HCT116 (cell line): ENCODE results near the gene CLDN20. TPM values are rescaled to one million over a fixed set of nuclear protein-coding genes. Genes with fewer than 3 reads are reported as not detected.
"Not testable (repeated sequence)": the region's sequence is repeated elsewhere in the genome, so short reads cannot be mapped to it uniquely, and the experiment has no call there.

Experiments used
- ATAC-seq: fragments of 200-7000 bp; cut with Tn5 transposase; 2 replicates; pipeline ENCODE4 v1.9.1; 2020; ENCODE audit warnings: mild to moderate bottlenecking, moderate library complexity
- BruUV-seq: library from RNA; stranded (reverse); fragments of 400-500 nt; replicated peaks from 2 replicates; lab custom pipeline; 2021; lab: Mats Ljungman, UMichigan
- CTCF ChIA-PET: fragments of 300-600 bp; sonication (Branson Sonifier 250); formaldehyde crosslinking; loops from one replicate; lab custom pipeline; 2021; ENCODE audit warnings: antibody characterized with exemption; lab: Charles Lee
- POLR2A ChIA-PET: fragments of 300-600, 350-600 bp; sonication (Branson Sonifier 250); formaldehyde crosslinking; loops from one replicate; lab custom pipeline; 2021; ENCODE audit warnings: antibody characterized with exemption; lab: Charles Lee
- RAD21 ChIA-PET, 2 experiments: fragments of 300-600 bp; sonication (Branson Sonifier 250); formaldehyde crosslinking; loops; one replicate each; lab custom pipeline; 2023; ENCODE audit warnings: low total read pairs in 2 of 2; ENCODE audit not compliant: uncharacterized antibody in 2 of 2, unreplicated experiment in 2 of 2, low non-redundant PET in 1 of 2; lab: Charles Lee
- DNase-seq: peaks from one replicate; pipeline ENCODE4 v3.0.0-alpha.2; 2010; ENCODE audit warnings: low read depth, low spot score
- H2AFZ ChIP-seq: fragments of 200-600 bp; shearing (Covaris generic), sonication (generic); 2 replicates; pipeline ENCODE4 v1.6.1; 2017; ENCODE audit warnings: low read depth, mixed run types, mixed read lengths, antibody characterized with exemption, low read length; ENCODE audit not compliant: poor library complexity, severe bottlenecking
- H3K27ac ChIP-seq: 2 replicates; pipeline ENCODE4 v1.5.1; 2012; ENCODE audit warnings: low read depth, low read length
- H3K27me3 ChIP-seq: fragments of 200-600 bp; sonication (generic); 2 replicates; pipeline ENCODE4 v1.6.1; 2016; ENCODE audit warnings: mixed run types, low read length, mixed read lengths; ENCODE audit not compliant: insufficient read depth
- H3K36me3 ChIP-seq, 2 experiments: fragments of 200-500 bp in 1 of 2; fragments of 200-600 bp in 1 of 2; sonication (Bioruptor generic) in 1 of 2; sonication (generic) in 1 of 2; 2 replicates each; pipeline versions ENCODE4 v1.5.1 to v1.6.1; 2014 to 2016; ENCODE audit warnings: low read length in 2 of 2, inconsistent platforms in 1 of 2, mixed read lengths in 1 of 2, mixed run types in 1 of 2; ENCODE audit not compliant: insufficient read depth in 2 of 2, control insufficient read depth in 1 of 2
- H3K4me1 ChIP-seq, 2 experiments: fragments of 200-600 bp in 1 of 2; sonication (generic) in 1 of 2; 2 replicates each; pipeline versions ENCODE4 v1.5.1 to v1.6.1; 2012 to 2017; ENCODE audit warnings: low read length in 2 of 2, inconsistent platforms in 1 of 2, mild to moderate bottlenecking in 1 of 2, mixed read lengths in 1 of 2, mixed run types in 1 of 2, moderate library complexity in 1 of 2; ENCODE audit not compliant: insufficient read depth in 2 of 2, control insufficient read depth in 1 of 2
- H3K4me2 ChIP-seq: fragments of 200-600 bp; sonication (generic); 2 replicates; pipeline ENCODE4 v1.6.1; 2017; ENCODE audit warnings: mixed run types, low read length, mixed read lengths
- H3K4me3 ChIP-seq, 2 experiments: fragments of 200-600 bp in 1 of 2; sonication (generic) in 1 of 2; replicated peaks in 1 of 2; 2 replicates each; pipeline ENCODE4 v1.5.1; 2011 to 2016; ENCODE audit warnings: low read length in 2 of 2, control low read depth in 1 of 2, low read depth in 1 of 2, mild to moderate bottlenecking in 1 of 2, mixed read lengths in 1 of 2, mixed run types in 1 of 2
- H3K79me2 ChIP-seq: fragments of 200-600 bp; sonication (generic); 2 replicates; pipeline ENCODE4 v1.6.1; 2017; ENCODE audit warnings: mild to moderate bottlenecking, mixed run types, low read length, moderate library complexity, mixed read lengths; ENCODE audit not compliant: insufficient read depth
- H3K9ac ChIP-seq: fragments of 200-600 bp; sonication (generic); 2 replicates; pipeline ENCODE4 v1.6.1; 2016; ENCODE audit warnings: low read length, mixed read lengths
- H3K9me2 ChIP-seq: fragments of 200-600 bp; sonication (generic), shearing (Covaris generic); 2 replicates; pipeline ENCODE4 v1.6.1; 2017; ENCODE audit warnings: mixed run types, mild to moderate bottlenecking, moderate library complexity; ENCODE audit not compliant: insufficient read depth
- H3K9me3 ChIP-seq, 2 experiments: fragments of 200-500 bp in 1 of 2; fragments of 200-600 bp in 1 of 2; sonication (Bioruptor generic) in 1 of 2; sonication (generic) in 1 of 2; 2 replicates each; pipeline ENCODE4 v1.6.1; 2014 to 2017; ENCODE audit warnings: low read length in 2 of 2, mixed read lengths in 2 of 2, inconsistent platforms in 1 of 2, low read depth in 1 of 2, mild to moderate bottlenecking in 1 of 2, mixed run types in 1 of 2, moderate library complexity in 1 of 2; ENCODE audit not compliant: control insufficient read depth in 1 of 2, insufficient read depth in 1 of 2
- H4K20me1 ChIP-seq: fragments of 200-600 bp; sonication (generic), shearing (Covaris generic); 2 replicates; pipeline ENCODE4 v1.6.1; 2017; ENCODE audit warnings: mixed run types, mild to moderate bottlenecking, moderate library complexity; ENCODE audit not compliant: insufficient read depth
- CEBPB ChIP-seq: IDR thresholded peaks from 2 replicates; pipeline ENCODE4 v1.6.1; 2012; ENCODE audit warnings: low read depth
- FOSL1 ChIP-seq: IDR thresholded peaks from 2 replicates; pipeline ENCODE4 v1.6.1; 2012; ENCODE audit warnings: low read depth
- POLR2A ChIP-seq: IDR thresholded peaks from 2 replicates; pipeline ENCODE4 v1.7.0; 2011; ENCODE audit warnings: borderline replicate concordance; ENCODE audit not compliant: insufficient read depth, insufficient read length; ENCODE audit errors: extremely low read depth
- SIN3A ChIP-seq: IDR thresholded peaks from 2 replicates; pipeline ENCODE4 v1.6.1; 2012; ENCODE audit warnings: low read depth
- SP1 ChIP-seq: IDR thresholded peaks from 2 replicates; pipeline ENCODE4 v1.6.1; 2012; ENCODE audit warnings: low read depth
- SRF ChIP-seq: IDR thresholded peaks from 2 replicates; pipeline ENCODE4 v1.6.1; 2012; ENCODE audit warnings: low read depth
- TCF7L2 ChIP-seq: IDR thresholded peaks from 2 replicates; pipeline ENCODE4 v1.7.0; 2011; ENCODE audit warnings: borderline replicate concordance, inconsistent platforms; ENCODE audit not compliant: insufficient read depth, insufficient read length; ENCODE audit errors: extremely low read depth
- YY1 ChIP-seq: IDR thresholded peaks from 2 replicates; pipeline ENCODE4 v1.6.1; 2011; ENCODE audit warnings: low read length, low read depth, moderate library complexity, mild to moderate bottlenecking; ENCODE audit not compliant: insufficient replicate concordance; ENCODE audit errors: extremely low read depth
- intact Hi-C: fragments of 100-400 bp; cut with micrococcal nuclease; formaldehyde crosslinking; loops from 2 replicates; pipeline ENCODE4 v1.10.0; 2022
- total RNA-seq: library from RNA; stranded (reverse); gene quantifications from one replicate; pipeline ENCODE4 v1.2.1, GENCODE V29; 2021; ENCODE audit not compliant: unreplicated experiment
- TF ChIP-seq, protein P1 (sequence below): IDR thresholded peaks from 2 replicates; pipeline ENCODE4 v1.6.1; 2011; ENCODE audit warnings: mild to moderate bottlenecking, low read length, moderate library complexity; ENCODE audit not compliant: insufficient replicate concordance; ENCODE audit errors: extremely low read depth
- TF ChIP-seq, protein P2 (sequence below): IDR thresholded peaks from 2 replicates; pipeline ENCODE4 v1.6.1; 2012
- TF ChIP-seq, protein P3 (sequence below), 3 experiments: fragments of 200-600 bp in 1 of 3; sonication (generic) in 1 of 3; IDR thresholded peaks in 2 of 3; conservative IDR thresholded peaks in 1 of 3; 2 replicates each; pipeline ENCODE4 v1.5.1; 2012 to 2017; ENCODE audit warnings: low read depth in 2 of 3, low read length in 2 of 3, antibody characterized with exemption in 1 of 3, borderline replicate concordance in 1 of 3, control low read depth in 1 of 3, mild to moderate bottlenecking in 1 of 3, mixed read lengths in 1 of 3, mixed run types in 1 of 3, moderate library complexity in 1 of 3; ENCODE audit not compliant: insufficient read depth in 1 of 3

CLDN20 gene
- total RNA-seq, 1 experiment from 2014 or later: not detected

DNA sequence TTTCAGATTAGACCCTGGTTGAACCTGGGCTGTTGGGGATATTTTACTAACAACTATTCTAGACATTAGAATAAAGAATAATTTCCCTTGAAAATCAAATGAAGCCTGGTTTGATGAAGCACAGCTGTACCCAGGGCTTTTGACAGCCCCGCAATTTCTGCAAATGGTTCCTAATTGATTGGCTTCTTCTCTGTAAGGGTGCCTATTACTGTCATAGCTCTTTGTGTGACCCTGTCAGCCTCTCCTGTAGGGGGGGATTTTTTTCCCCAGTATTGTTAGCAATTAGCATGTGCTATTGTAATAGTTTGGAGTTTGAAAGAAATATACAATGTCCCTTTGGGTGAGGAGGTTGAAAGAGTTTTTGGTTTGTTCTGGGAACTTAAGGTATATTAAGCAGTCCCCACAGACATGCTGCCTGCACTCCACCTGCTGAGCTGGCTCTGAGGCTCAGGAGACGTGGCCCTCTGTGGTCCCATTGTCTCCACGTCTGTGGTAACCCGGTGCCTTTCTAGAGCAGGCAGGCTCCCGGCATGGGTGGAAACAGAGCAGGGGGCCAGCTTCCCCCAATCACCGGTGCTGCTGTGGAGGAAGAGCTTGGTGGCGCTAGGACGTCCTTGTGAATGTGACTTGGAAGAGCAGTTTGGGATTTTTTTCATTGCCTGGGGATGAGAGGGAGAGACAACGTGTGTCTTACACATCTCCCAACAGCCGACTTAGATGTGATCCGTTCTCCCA is 47.3 kb upstream of the CLDN20 start:
- Histone ChIP-seq H3K9me3 (no peaks in the 10 kb centered on the region), H3K4me1 (peaks cover 0 to 7% of the 10 kb centered on the region in 2 experiments; a peak in 2 of 4 replicates), H3K36me3 (no peaks in the 10 kb centered on the region), H3K4me3 (no peak overlapping the region), H2AFZ (no peak overlapping the region), H3K27ac (no peak overlapping the region), H3K79me2 (no peaks in the 10 kb centered on the region), H4K20me1 (no peaks in the 10 kb centered on the region), H3K27me3 (no peaks in the 10 kb centered on the region), H3K9me2 (no peaks in the 10 kb centered on the region), H3K9ac (no peak overlapping the region), H3K4me2 (peak overlapping the region; percentile 21; the same call in 1 of the 2 replicates)
- ChIA-PET POLR2A (no interaction called here), CTCF (no interaction called here), RAD21 (no interaction called here)
- ATAC-seq (peak; percentile 34; the same call in 1 of the 2 replicates), DNase-seq (no peak)
- no TSS peak for BruUV-seq
- no peak for TF ChIP-seq SIN3A
- TF ChIP-seq, protein P1, sequence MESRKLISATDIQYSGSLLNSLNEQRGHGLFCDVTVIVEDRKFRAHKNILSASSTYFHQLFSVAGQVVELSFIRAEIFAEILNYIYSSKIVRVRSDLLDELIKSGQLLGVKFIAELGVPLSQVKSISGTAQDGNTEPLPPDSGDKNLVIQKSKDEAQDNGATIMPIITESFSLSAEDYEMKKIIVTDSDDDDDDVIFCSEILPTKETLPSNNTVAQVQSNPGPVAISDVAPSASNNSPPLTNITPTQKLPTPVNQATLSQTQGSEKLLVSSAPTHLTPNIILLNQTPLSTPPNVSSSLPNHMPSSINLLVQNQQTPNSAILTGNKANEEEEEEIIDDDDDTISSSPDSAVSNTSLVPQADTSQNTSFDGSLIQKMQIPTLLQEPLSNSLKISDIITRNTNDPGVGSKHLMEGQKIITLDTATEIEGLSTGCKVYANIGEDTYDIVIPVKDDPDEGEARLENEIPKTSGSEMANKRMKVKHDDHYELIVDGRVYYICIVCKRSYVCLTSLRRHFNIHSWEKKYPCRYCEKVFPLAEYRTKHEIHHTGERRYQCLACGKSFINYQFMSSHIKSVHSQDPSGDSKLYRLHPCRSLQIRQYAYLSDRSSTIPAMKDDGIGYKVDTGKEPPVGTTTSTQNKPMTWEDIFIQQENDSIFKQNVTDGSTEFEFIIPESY: no peak
- no peak for TF ChIP-seq FOSL1
- TF ChIP-seq CEBPB: no peak
- TF ChIP-seq SP1: no peak
- TF ChIP-seq YY1: no peak
- TF ChIP-seq TCF7L2: no peak
- TF ChIP-seq, protein P2, sequence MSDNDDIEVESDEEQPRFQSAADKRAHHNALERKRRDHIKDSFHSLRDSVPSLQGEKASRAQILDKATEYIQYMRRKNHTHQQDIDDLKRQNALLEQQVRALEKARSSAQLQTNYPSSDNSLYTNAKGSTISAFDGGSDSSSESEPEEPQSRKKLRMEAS: no peak
- TF ChIP-seq, protein P3, sequence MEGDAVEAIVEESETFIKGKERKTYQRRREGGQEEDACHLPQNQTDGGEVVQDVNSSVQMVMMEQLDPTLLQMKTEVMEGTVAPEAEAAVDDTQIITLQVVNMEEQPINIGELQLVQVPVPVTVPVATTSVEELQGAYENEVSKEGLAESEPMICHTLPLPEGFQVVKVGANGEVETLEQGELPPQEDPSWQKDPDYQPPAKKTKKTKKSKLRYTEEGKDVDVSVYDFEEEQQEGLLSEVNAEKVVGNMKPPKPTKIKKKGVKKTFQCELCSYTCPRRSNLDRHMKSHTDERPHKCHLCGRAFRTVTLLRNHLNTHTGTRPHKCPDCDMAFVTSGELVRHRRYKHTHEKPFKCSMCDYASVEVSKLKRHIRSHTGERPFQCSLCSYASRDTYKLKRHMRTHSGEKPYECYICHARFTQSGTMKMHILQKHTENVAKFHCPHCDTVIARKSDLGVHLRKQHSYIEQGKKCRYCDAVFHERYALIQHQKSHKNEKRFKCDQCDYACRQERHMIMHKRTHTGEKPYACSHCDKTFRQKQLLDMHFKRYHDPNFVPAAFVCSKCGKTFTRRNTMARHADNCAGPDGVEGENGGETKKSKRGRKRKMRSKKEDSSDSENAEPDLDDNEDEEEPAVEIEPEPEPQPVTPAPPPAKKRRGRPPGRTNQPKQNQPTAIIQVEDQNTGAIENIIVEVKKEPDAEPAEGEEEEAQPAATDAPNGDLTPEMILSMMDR (IDR thresholded peaks at IDR 0.05 in 2 of 3, conservative IDR thresholded peaks at IDR 0.05 in 1 of 3; ENCODE audit: borderline replicate concordance in 1 of 3, insufficient read depth in 1 of 3, low read depth in 2 of 3, low read length in 2 of 3): no peak
- no peak for TF ChIP-seq POLR2A
- TF ChIP-seq SRF: no peak
- intact Hi-C loops: no loop called here

DNA sequence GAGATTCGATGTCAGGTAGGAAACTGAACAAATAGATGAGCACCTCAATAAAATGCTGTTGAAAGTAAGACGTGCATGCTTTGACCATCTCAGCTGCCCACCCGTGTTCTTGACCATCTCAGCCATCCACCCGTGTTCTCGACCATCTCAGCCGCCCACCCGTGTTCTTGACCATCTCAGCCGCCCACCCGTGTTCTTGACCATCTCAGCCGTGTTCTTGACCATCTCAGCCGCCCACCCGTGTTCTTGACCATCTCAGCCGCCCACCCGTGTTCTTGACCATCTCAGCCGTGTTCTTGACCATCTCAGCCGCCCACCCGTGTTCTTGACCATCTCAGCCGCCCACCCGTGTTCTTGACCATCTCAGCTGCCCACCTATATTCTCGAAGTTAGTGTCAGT is 45.1 kb upstream of the CLDN20 start:
- RAD21 ChIA-PET, H3K4me2 ChIP-seq, POLR2A ChIA-PET, intact Hi-C loops, H3K9me3 ChIP-seq, H4K20me1 ChIP-seq, H3K79me2 ChIP-seq, H3K9me2 ChIP-seq, ATAC-seq, H3K27ac ChIP-seq, H3K4me3 ChIP-seq, DNase-seq, H3K36me3 ChIP-seq, BruUV-seq, CTCF ChIA-PET, H3K9ac ChIP-seq, H2AFZ ChIP-seq, H3K27me3 ChIP-seq: not testable (repeated sequence)
- peaks cover 0 to 11% of the 10 kb centered on the region in 2 experiments; a peak in 2 of 4 replicates for H3K4me1 ChIP-seq
